Fibroblast of skin of abdomen (primary cell): Measurements from ENCODE around the gene MAPK10. TPM values are rescaled to one million over a fixed set of nuclear protein-coding genes. Genes with fewer than 3 reads are reported as not detected.

Experiments
- DNase-seq: peaks from one replicate; pipeline ENCODE4 v3.0.0-alpha.2; 2013
- polyA plus RNA-seq, 2 experiments: library from polyadenylated mRNA; unstranded; fragments of 120-200 nt; gene quantifications; one replicate each; pipeline ENCODE4 v1.2.1, GENCODE V29; 2013; ENCODE audit not compliant: insufficient read length in 2 of 2

The MAPK10 gene
- 1.6 TPM for polyA plus RNA-seq (2013, experiment 1 of 2; ENCODE audit: insufficient read length)
- 1.7 TPM for polyA plus RNA-seq (2013, experiment 2 of 2; ENCODE audit: insufficient read length)

GRCh38 chr4:86359944-86360478 lies at the start of gene MAPK10:
Gene MAPK10, minus strand, starts transcription at chr4:86360053.
- DNase-seq = peak; percentile 87

GRCh38 chr4:86403575-86403974 lies 43.7 kb upstream of the MAPK10 start:
- DNase-seq = no peak

- peak; percentile 18 for DNase-seq
Observed at GRCh38 chr4:86401826-86402225, 42.0 kb upstream of the MAPK10 start.

- no peak for DNase-seq
Observed at GRCh38 chr4:86400216-86400615, 40.4 kb upstream of the MAPK10 start.

- DNase-seq = no peak
Observed at GRCh38 chr4:86398187-86398586, 38.3 kb upstream of the MAPK10 start.

- no peak for DNase-seq
Observed at GRCh38 chr4:86393749-86394148, 33.9 kb upstream of the MAPK10 start.

- DNase-seq = no peak
Observed at GRCh38 chr4:86389664-86390063, 29.8 kb upstream of the MAPK10 start.

GRCh38 chr4:86388252-86388651 lies 28.4 kb upstream of the MAPK10 start:
- no peak for DNase-seq

GRCh38 chr4:86386817-86387415 lies 27.1 kb upstream of the MAPK10 start:
- DNase-seq = no peak

- no peak for DNase-seq
Observed at GRCh38 chr4:86386201-86386600, 26.3 kb upstream of the MAPK10 start.

- DNase-seq = no peak
Observed at GRCh38 chr4:86381431-86381830, 21.6 kb upstream of the MAPK10 start.

- no peak for DNase-seq
Observed at GRCh38 chr4:86380181-86380724, 20.4 kb upstream of the MAPK10 start.

GRCh38 chr4:86376850-86377249 lies 17.0 kb upstream of the MAPK10 start:
- no peak for DNase-seq

- DNase-seq = no peak
Observed at GRCh38 chr4:86368433-86368832, 8.6 kb upstream of the MAPK10 start.

GRCh38 chr4:86367577-86367976 lies 7.7 kb upstream of the MAPK10 start:
- no peak for DNase-seq

GRCh38 chr4:86366920-86367319 lies 7.1 kb upstream of the MAPK10 start:
- DNase-seq = no peak

GRCh38 chr4:86362510-86362909 lies 2.7 kb upstream of the MAPK10 start:
- DNase-seq = no peak

- DNase-seq = no peak
Observed at GRCh38 chr4:86358257-86358656, 1.6 kb downstream of the MAPK10 start.

- no peak for DNase-seq
Observed at GRCh38 chr4:86357608-86358007, 2.2 kb downstream of the MAPK10 start.

- no peak for DNase-seq
Observed at GRCh38 chr4:86356425-86357210, 3.2 kb downstream of the MAPK10 start.

GRCh38 chr4:86354390-86354789 lies 5.5 kb downstream of the MAPK10 start:
- no peak for DNase-seq

- DNase-seq = no peak
Observed at GRCh38 chr4:86346320-86346719, 13.5 kb downstream of the MAPK10 start.

GRCh38 chr4:86344127-86344526 lies 15.7 kb downstream of the MAPK10 start:
- no peak for DNase-seq

- DNase-seq = peak; percentile 84
Observed at GRCh38 chr4:86338989-86339388, 20.9 kb downstream of the MAPK10 start.
